Ectodermal cell (in vitro differentiated cells): Measurements from ENCODE around the gene ITIH2. TPM values are rescaled to one million over a fixed set of nuclear protein-coding genes. Genes with fewer than 3 reads are reported as not detected.
"Not testable (repeated sequence)": the region's sequence is repeated elsewhere in the genome, so short reads cannot be mapped to it uniquely, and the experiment has no call there.

Experiments
- H3K27ac ChIP-seq: 2 replicates; pipeline ENCODE4 v1.7.0; 2013; ENCODE audit warnings: mild to moderate bottlenecking, low read depth, low read length; ENCODE audit not compliant: insufficient read depth, poor library complexity, severe bottlenecking
- H3K27me3 ChIP-seq: 2 replicates; pipeline ENCODE4 v1.7.0; 2013; ENCODE audit warnings: mild to moderate bottlenecking, low read length; ENCODE audit not compliant: insufficient read depth, control insufficient read depth, poor library complexity, severe bottlenecking
- H3K36me3 ChIP-seq: one replicate; pipeline ENCODE4 v1.7.0; 2013; ENCODE audit warnings: low read length; ENCODE audit not compliant: control insufficient read depth, insufficient read depth
- H3K4me1 ChIP-seq: one replicate; pipeline ENCODE4 v1.7.0; 2013; ENCODE audit warnings: low read length; ENCODE audit not compliant: control insufficient read depth, insufficient read depth
- H3K4me3 ChIP-seq: 2 replicates; pipeline ENCODE4 v1.7.0; 2013; ENCODE audit warnings: low read depth, low read length, control low read depth; ENCODE audit not compliant: insufficient read depth
- H3K9me3 ChIP-seq: 2 replicates; pipeline ENCODE4 v1.7.0; 2013; ENCODE audit warnings: mild to moderate bottlenecking, low read length, moderate library complexity; ENCODE audit not compliant: control insufficient read depth
- WGBS, 2 experiments: methylation state at CpG; one replicate each; pipeline ENCODE4 v1.1.7; 2013; ENCODE audit warnings: missing lambda C conversion rate in 2 of 2; 5-methylcytosine and 5-hydroxymethylcytosine counted together
- polyA plus RNA-seq, 4 experiments: library from polyadenylated mRNA; stranded (reverse); fragments of 50-300 nt; gene quantifications; one replicate each; pipeline ENCODE4 v1.2.3, GENCODE V29; 2013

The ITIH2 gene, protein sequence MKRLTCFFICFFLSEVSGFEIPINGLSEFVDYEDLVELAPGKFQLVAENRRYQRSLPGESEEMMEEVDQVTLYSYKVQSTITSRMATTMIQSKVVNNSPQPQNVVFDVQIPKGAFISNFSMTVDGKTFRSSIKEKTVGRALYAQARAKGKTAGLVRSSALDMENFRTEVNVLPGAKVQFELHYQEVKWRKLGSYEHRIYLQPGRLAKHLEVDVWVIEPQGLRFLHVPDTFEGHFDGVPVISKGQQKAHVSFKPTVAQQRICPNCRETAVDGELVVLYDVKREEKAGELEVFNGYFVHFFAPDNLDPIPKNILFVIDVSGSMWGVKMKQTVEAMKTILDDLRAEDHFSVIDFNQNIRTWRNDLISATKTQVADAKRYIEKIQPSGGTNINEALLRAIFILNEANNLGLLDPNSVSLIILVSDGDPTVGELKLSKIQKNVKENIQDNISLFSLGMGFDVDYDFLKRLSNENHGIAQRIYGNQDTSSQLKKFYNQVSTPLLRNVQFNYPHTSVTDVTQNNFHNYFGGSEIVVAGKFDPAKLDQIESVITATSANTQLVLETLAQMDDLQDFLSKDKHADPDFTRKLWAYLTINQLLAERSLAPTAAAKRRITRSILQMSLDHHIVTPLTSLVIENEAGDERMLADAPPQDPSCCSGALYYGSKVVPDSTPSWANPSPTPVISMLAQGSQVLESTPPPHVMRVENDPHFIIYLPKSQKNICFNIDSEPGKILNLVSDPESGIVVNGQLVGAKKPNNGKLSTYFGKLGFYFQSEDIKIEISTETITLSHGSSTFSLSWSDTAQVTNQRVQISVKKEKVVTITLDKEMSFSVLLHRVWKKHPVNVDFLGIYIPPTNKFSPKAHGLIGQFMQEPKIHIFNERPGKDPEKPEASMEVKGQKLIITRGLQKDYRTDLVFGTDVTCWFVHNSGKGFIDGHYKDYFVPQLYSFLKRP
- not detected for polyA plus RNA-seq (2013, experiment 1 of 4)
- polyA plus RNA-seq (2013, experiment 2 of 4) = not detected
- polyA plus RNA-seq (2013, experiment 3 of 4) = not detected
- not detected for polyA plus RNA-seq (2013, experiment 4 of 4)

DNA sequence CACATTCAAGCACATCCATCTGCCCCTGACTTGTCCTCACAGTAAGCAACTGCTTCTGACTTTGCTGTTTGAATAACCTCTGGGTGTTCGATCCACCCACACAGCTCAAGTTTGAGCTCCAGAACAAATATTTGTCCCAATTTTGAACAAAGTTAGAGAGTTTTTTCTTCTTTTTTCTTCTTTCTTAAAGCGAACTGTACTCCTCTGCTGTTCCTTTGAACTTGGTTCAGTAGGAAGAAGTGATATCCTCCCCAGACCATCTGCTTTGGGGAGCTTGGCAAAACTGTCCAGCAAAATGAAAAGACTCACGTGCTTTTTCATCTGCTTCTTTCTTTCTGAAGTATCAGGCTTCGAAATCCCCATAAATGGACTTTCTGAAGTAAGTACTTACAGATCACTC is at the start of gene ITIH2:
ITIH2 (plus strand) TSS at position 177 of the 400 bp plus-strand sequence; CDS start at position 296, 119 bp downstream.
- no peaks in the 10 kb centered on the region for H3K4me1 ChIP-seq
- 89 to 90% methylated on average over 4 of the region's 4 CpGs for WGBS, 2 experiments
- H3K27ac ChIP-seq = no peak within 1 kb of the TSS
- no peaks in the 10 kb centered on the region for H3K27me3 ChIP-seq
- H3K4me3 ChIP-seq = no peak within 1 kb of the TSS
- no peaks in the 10 kb centered on the region for H3K9me3 ChIP-seq
- H3K36me3 ChIP-seq = no peaks in the 10 kb centered on the region

DNA sequence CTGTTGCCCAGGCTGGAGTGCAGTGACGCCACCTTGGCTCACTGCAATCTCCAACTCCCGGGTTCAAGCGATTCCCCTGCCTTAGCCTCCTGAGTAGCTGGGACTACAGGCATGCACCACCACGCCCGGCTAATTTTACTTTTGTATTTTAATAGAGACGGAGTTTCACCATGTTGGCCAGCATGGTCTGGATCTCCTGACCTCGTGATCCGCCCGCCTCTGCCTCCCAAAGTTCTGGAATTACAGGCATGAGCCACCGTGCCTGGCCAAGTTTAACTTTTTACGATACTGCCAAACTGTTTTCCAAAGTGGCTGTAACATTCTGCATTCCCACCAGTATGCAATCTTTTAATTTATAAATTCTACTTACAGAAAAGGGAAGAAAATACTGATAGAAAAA is 46.0 kb upstream of the ITIH2 start:
- not testable (repeated sequence) for H3K36me3 ChIP-seq, H3K4me3 ChIP-seq, H3K27me3 ChIP-seq, H3K9me3 ChIP-seq, H3K4me1 ChIP-seq, H3K27ac ChIP-seq
- 89 to 93% methylated on average over 11 of the region's 11 CpGs for WGBS, 2 experiments

DNA sequence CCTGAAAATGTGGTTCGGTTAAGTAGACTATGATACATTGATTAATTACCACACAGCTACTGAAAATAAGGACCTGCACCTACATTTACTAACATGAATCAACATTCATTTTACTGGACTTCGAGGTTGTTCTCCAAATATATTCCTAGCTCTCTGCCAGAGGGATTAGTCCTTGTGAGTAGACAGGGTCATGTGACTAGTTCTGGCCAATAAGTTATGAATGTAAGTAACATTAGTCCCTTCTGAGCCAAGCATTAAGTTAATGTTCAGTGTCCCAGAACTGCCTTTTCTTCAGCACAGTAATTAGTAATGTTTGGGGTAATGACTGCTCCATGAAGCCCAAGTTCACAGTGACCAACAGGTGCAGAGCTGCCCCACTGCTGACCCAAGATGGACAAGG is 45.6 kb upstream of the ITIH2 start:
- WGBS, 2 experiments = 96 to 100% methylated on average over 1 to 2 of the region's 2 CpGs
- Histone ChIP-seq H3K4me1 (no peaks in the 10 kb centered on the region), H3K27ac (no peak overlapping the region), H3K36me3 (no peaks in the 10 kb centered on the region), H3K9me3 (no peaks in the 10 kb centered on the region), H3K27me3 (no peaks in the 10 kb centered on the region), H3K4me3 (no peak overlapping the region)

GRCh38 chr10:7659560-7659959 is 43.6 kb upstream of the ITIH2 start:
- Histone ChIP-seq H3K9me3 (no peaks in the 10 kb centered on the region), H3K27me3 (peaks cover 7% of the 10 kb centered on the region), H3K4me3 (no peak overlapping the region), H3K36me3 (no peaks in the 10 kb centered on the region), H3K27ac (no peak overlapping the region), H3K4me1 (no peaks in the 10 kb centered on the region)
- WGBS, 2 experiments = 90 to 98% methylated on average over 4 of the region's 4 CpGs

DNA sequence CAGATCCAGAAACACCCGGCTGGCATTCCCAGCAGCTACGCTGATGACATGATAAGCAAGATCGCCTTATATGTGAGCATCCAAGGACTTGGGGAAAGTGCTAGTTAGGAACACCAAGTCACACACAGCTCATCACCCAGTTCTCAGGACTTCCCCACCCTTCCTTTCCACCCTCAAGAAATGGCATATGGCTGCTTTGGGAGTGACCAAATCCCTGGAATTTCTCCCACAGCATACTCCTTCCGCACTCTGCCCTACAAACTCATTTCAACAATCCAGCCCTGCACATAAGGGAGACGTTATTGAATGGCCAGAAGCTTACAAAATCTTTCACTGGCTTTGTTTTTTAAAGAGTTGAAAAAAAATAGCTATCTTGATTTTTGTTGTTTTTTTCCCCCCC is 40.6 kb upstream of the ITIH2 start:
- no peak overlapping the region for H3K27ac ChIP-seq
- 86 to 96% methylated on average over 5 of the region's 5 CpGs for WGBS, 2 experiments

DNA sequence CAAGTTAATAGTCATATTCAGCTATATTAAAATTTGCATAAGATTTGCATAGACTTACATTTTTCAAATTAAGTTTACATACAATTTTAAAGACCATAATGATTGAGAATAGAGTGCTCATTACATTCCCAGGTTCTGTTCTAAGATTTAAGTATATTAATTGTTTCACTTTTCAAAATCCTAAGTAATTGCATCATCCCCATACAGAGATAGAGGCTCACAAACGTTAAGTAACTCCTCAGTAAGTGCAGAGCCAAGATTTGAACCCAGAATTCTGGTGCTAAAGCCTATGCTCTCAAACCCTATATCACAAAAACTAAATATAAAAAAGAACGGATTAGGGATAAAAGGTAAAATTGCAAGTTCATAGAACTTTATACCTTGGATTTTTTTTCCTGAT is 38.4 kb upstream of the ITIH2 start:
- Histone ChIP-seq H3K4me3 (no peak overlapping the region), H3K27me3 (peaks cover 50% of the 10 kb centered on the region), H3K27ac (no peak overlapping the region), H3K4me1 (peaks cover 3% of the 10 kb centered on the region), H3K36me3 (no peaks in the 10 kb centered on the region), H3K9me3 (no peaks in the 10 kb centered on the region)
- 73 to 86% methylated on average over 1 to 2 of the region's 2 CpGs for WGBS, 2 experiments

More for the DNA sequence above, 40.6 kb upstream of the ITIH2 start:
- H3K27me3 ChIP-seq = peaks cover 29% of the 10 kb centered on the region
- no peak overlapping the region for H3K4me3 ChIP-seq
- no peaks in the 10 kb centered on the region for H3K36me3 ChIP-seq
- no peaks in the 10 kb centered on the region for H3K9me3 ChIP-seq
- peaks cover 3% of the 10 kb centered on the region for H3K4me1 ChIP-seq

DNA sequence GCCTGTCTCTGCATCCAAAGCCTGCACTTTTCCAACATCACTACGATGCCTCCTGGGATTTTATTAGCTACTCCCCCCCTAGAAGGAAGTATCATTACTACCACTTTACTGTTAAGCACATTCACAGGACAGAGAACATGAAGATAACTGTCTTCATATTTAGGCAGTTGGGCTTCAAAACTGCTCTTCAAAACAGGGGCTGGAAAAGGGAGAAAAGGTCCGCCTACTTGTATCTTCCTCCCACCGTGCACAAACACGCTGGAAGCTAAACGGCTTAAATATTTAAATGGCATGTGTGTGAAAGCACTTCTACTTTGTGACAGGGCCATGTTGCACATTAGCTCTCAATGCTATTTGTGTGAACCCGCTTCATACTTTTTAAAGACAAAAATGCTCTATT is 37.3 kb upstream of the ITIH2 start:
- WGBS, 2 experiments = 31 to 44% methylated on average over 6 of the region's 6 CpGs
- Histone ChIP-seq H3K27ac (no peak overlapping the region), H3K4me1 (peaks cover 3% of the 10 kb centered on the region), H3K36me3 (no peaks in the 10 kb centered on the region), H3K27me3 (peaks cover 56% of the 10 kb centered on the region), H3K4me3 (no peak overlapping the region), H3K9me3 (no peaks in the 10 kb centered on the region)

GRCh38 chr10:7666253-7667023 is 36.7 kb upstream of the ITIH2 start, which contains the start of gene ITIH5:
Gene ITIH5 (minus strand): TSS chr10:7666966. CDS start chr10:7666892, 74 bp downstream.
- Histone ChIP-seq H3K4me1 (peaks cover 3% of the 10 kb centered on the region), H3K9me3 (no peaks in the 10 kb centered on the region), H3K36me3 (no peaks in the 10 kb centered on the region), H3K27me3 (peaks cover 57% of the 10 kb centered on the region), H3K4me3 (peak within 1 kb of the TSS; percentile 51), H3K27ac (no peak within 1 kb of the TSS)
- WGBS, 2 experiments = 1% methylated on average over 52 to 54 of the region's 54 CpGs

DNA sequence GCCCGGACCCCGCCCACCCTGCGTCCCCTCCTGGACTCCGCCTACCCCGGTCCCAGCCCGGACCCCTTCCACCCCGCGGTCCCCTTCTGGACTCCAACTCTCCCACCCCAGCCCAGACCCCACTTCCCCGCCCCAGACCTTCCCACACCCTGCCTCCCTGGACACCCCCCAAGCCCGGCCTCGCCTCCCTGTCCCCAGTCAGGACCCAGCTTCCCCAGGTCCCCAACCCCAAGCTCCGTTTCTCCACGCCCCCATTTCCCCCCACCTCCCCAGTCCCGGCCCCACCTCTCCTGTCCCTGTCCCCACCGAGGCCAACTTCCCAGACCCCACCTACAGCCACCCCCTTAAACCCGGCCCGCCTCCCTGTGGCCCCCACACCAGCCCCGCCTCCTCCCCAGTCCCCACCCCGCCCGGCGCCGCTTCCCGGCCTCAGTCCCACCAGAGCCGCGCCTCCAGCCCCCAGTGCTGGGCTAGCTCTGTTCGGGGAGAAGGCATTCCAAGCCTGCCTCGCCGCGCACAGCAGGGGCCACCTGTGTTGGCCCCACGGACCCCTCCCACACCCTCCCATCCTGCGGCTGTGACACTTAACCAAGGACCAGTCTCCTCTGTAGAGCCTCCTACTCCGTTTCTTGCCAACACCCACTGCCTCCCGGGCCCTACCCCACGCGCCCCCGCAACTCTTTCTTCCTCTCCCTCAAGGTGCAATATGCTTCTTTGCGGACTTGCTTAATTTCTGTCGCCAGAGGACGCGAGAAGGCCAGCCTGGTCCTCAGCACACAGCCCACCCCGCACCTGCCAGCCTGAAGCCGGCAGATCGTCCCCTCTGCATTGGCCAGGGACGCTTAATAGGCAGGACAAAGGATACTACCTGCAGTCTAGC is 35.6 kb upstream of the ITIH2 start:
- Histone ChIP-seq H3K4me1 (peaks cover 3% of the 10 kb centered on the region), H3K27me3 (peaks cover 57% of the 10 kb centered on the region), H3K4me3 (peak overlapping the region; percentile 35), H3K27ac (no peak overlapping the region), H3K36me3 (no peaks in the 10 kb centered on the region), H3K9me3 (no peaks in the 10 kb centered on the region)
- 1% methylated on average over 40 to 42 of the region's 44 CpGs for WGBS, 2 experiments
